Inferior parietal cortex (tissue), 1 donor: ENCODE data around the gene HOXA3.

Source experiments
- DNase-seq: peaks from one replicate; pipeline ENCODE4 v3.0.0-alpha.2; 2016; ENCODE audit errors: extremely low spot score

HOXA3 gene

GRCh38 chr7:27103489-27104226, 48.7 kb downstream of the HOXA3 start:
- no peak for DNase-seq

- no peak for DNase-seq
Measured at GRCh38 chr7:27102581-27103442, 49.6 kb downstream of the HOXA3 start, which contains the start of gene HOXA2. Gene HOXA2 (minus strand): TSS chr7:27102683. CDS start chr7:27102500, 183 bp downstream.

- no peak for DNase-seq
Measured at GRCh38 chr7:27101957-27102580, 50.3 kb downstream of the HOXA3 start.

GRCh38 chr7:27101171-27101956, 51.0 kb downstream of the HOXA3 start:
- DNase-seq, result no peak

GRCh38 chr7:27100694-27101170, 51.7 kb downstream of the HOXA3 start:
- DNase-seq, result no peak

- DNase-seq, result no peak
Measured at GRCh38 chr7:27099453-27100370, 52.7 kb downstream of the HOXA3 start.

- no peak for DNase-seq
Measured at GRCh38 chr7:27098578-27099451, 53.6 kb downstream of the HOXA3 start.

- no peak for DNase-seq
Measured at GRCh38 chr7:27097686-27098577, 54.5 kb downstream of the HOXA3 start.

GRCh38 chr7:27096768-27097514, 55.4 kb downstream of the HOXA3 start:
- DNase-seq, result no peak

GRCh38 chr7:27095897-27096767, 56.3 kb downstream of the HOXA3 start, which contains the start of gene HOXA1:
Gene HOXA1 (minus strand): TSS chr7:27096000. CDS start chr7:27095912, 88 bp downstream.
- DNase-seq, result no peak

GRCh38 chr7:27095050-27095896, 57.1 kb downstream of the HOXA3 start:
- no peak for DNase-seq

GRCh38 chr7:27094304-27095049, 57.9 kb downstream of the HOXA3 start:
- no peak for DNase-seq

- no peak for DNase-seq
Measured at GRCh38 chr7:27093184-27093895, 59.0 kb downstream of the HOXA3 start.

- no peak for DNase-seq
Measured at GRCh38 chr7:27092819-27093110, 59.6 kb downstream of the HOXA3 start.
